Activated CD4-positive, alpha-beta T cell treated with anti-CD3 and anti-CD28 coated beads, Interleukin-2, amount 50 U/mL, for 24 hours (primary cell): ENCODE measurements around the gene CLCN1.
"Not testable (repeated sequence)": the region's sequence is repeated elsewhere in the genome, so short reads cannot be mapped to it uniquely, and the experiment has no call there.

ENCODE experiments used
- DNase-seq, 2 donors: peaks; one replicate each; pipeline ENCODE4 v3.0.0-alpha.2; 2020; ENCODE audit warnings: low read depth in 1 of 2, low spot score in 1 of 2

Gene CLCN1

GRCh38 chr7:143315776-143316175 lies at the start of gene CLCN1:
Gene CLCN1, plus strand, starts transcription at chr7:143316111. Its CDS starts 102 bp downstream, at chr7:143316213.
- no peak for DNase-seq

GRCh38 chr7:143269251-143269650 lies 46.7 kb upstream of the CLCN1 start:
- DNase-seq = no peak

- no peak for DNase-seq
These were observed 44.7 kb upstream of the CLCN1 start for GRCh38 chr7:143271240-143271639.

- DNase-seq = no peak
These were observed 43.0 kb upstream of the CLCN1 start for GRCh38 chr7:143272871-143273270.

GRCh38 chr7:143279186-143280098 lies 36.5 kb upstream of the CLCN1 start:
- DNase-seq = no peak

- DNase-seq = no peak
These were observed 35.8 kb upstream of the CLCN1 start for GRCh38 chr7:143280160-143280559.

- DNase-seq = no peak
These were observed 35.3 kb upstream of the CLCN1 start for GRCh38 chr7:143280566-143280965.

GRCh38 chr7:143281529-143281928 lies 34.4 kb upstream of the CLCN1 start:
- DNase-seq = no peak

GRCh38 chr7:143282124-143282523 lies 33.8 kb upstream of the CLCN1 start:
- DNase-seq = no peak

- DNase-seq = no peak
These were observed 32.5 kb upstream of the CLCN1 start for GRCh38 chr7:143283381-143283780.

- DNase-seq = no peak
These were observed 31.1 kb upstream of the CLCN1 start, which contains the start of gene TMEM139 for GRCh38 chr7:143284591-143285469. Gene TMEM139, plus strand, starts transcription at chr7:143284958. Its CDS starts 1,000 bp downstream, at chr7:143285958.

- DNase-seq = no peak
These were observed 30.5 kb upstream of the CLCN1 start for GRCh38 chr7:143285470-143285778.

GRCh38 chr7:143285806-143286521 lies 29.9 kb upstream of the CLCN1 start:
- no peak for DNase-seq

- DNase-seq = no peak
These were observed 29.4 kb upstream of the CLCN1 start for GRCh38 chr7:143286522-143286890.

- DNase-seq = no peak
These were observed 28.5 kb upstream of the CLCN1 start for GRCh38 chr7:143287339-143287934.

GRCh38 chr7:143287935-143288826 lies 27.7 kb upstream of the CLCN1 start, which contains the start of gene CASP2:
Gene CASP2, plus strand, starts transcription at chr7:143288351. Its CDS starts 105 bp downstream, at chr7:143288456.
- peak; percentile 97 to 98 for DNase-seq

- no peak for DNase-seq
These were observed 27.1 kb upstream of the CLCN1 start for GRCh38 chr7:143288836-143289235.

GRCh38 chr7:143289421-143289820 lies 26.5 kb upstream of the CLCN1 start:
- DNase-seq = no peak

- not testable (repeated sequence) for DNase-seq
These were observed 26.0 kb upstream of the CLCN1 start for GRCh38 chr7:143289888-143290287.

GRCh38 chr7:143290293-143290692 lies 25.6 kb upstream of the CLCN1 start:
- DNase-seq = no peak
